Measurements from ENCODE around the gene RGMA. TPM values are rescaled to one million over a fixed set of nuclear protein-coding genes. Genes with fewer than 3 reads are reported as not detected.
"Not testable (repeated sequence)": the region's sequence is repeated elsewhere in the genome, so short reads cannot be mapped to it uniquely, and the experiment has no call there.

Gene RGMA
- total and polyA plus RNA-seq, 2 of the 8 experiments (the other 6 are each of a cell fraction or from before 2014, with no cell fraction given), result 19.9 to 39.8 TPM

DNA sequence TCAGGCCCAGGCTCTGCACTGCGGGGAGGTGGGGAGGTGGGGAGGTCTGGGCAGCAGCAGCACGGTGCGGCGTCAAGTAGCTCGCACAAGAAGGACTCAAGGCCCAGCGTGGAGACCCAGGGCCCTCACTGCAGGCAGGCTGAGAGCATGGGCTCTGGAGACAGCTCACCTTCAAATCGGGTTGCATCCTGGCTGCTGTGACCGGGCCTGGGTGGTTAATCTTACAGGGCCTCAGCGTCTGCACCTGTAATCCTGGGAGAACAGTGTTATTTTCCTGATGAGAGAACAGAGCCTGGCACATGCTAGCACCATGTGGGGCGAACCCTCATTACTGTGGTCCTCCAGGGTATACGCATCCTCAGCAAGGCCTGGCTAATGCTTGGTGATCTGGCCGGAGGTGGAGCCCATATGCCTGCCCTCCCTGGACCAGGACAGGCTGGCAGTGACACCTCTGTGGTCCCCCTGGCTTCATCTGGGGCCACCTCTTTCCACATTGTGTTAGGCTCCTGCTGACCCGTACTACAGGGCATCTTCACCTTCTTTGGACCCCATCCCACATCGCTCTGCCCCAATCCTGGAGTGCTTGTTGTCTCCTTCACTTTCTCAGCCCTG, 55.5 kb downstream of the RGMA start (continued):
- TF ChIP-seq, protein P1, sequence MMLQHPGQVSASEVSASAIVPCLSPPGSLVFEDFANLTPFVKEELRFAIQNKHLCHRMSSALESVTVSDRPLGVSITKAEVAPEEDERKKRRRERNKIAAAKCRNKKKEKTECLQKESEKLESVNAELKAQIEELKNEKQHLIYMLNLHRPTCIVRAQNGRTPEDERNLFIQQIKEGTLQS (IDR thresholded peaks at IDR 0.05; ENCODE audit: insufficient read depth, low read depth, low read length), result no peak
- TF ChIP-seq CTBP2 (IDR thresholded peaks at IDR 0.05; ENCODE audit: borderline replicate concordance, insufficient read depth, insufficient read length, low read length), result no peak
- no peak for TF ChIP-seq GTF2F1 (IDR thresholded peaks at IDR 0.05; ENCODE audit: borderline replicate concordance, low read depth, low read length)
- no peak for TF ChIP-seq TAF7 (optimal IDR thresholded peaks at IDR 0.05; ENCODE audit: borderline replicate concordance, low read depth, low read length)
- TF ChIP-seq CHD1 (IDR thresholded peaks at IDR 0.05; ENCODE audit: low read depth, low read length), result no peak
- no peak for TF ChIP-seq EGR1 (IDR thresholded peaks at IDR 0.05; ENCODE audit: borderline replicate concordance, low read depth, low read length)
- no peak for TF ChIP-seq YY1 (IDR thresholded peaks at IDR 0.05; ENCODE audit: low read depth, low read length)
- TF ChIP-seq GABPA (IDR thresholded peaks at IDR 0.05; ENCODE audit: borderline replicate concordance, insufficient read depth, low read length), result no peak
- no peak for TF ChIP-seq ASH2L (IDR thresholded peaks at IDR 0.05; ENCODE audit: low read length)

DNA sequence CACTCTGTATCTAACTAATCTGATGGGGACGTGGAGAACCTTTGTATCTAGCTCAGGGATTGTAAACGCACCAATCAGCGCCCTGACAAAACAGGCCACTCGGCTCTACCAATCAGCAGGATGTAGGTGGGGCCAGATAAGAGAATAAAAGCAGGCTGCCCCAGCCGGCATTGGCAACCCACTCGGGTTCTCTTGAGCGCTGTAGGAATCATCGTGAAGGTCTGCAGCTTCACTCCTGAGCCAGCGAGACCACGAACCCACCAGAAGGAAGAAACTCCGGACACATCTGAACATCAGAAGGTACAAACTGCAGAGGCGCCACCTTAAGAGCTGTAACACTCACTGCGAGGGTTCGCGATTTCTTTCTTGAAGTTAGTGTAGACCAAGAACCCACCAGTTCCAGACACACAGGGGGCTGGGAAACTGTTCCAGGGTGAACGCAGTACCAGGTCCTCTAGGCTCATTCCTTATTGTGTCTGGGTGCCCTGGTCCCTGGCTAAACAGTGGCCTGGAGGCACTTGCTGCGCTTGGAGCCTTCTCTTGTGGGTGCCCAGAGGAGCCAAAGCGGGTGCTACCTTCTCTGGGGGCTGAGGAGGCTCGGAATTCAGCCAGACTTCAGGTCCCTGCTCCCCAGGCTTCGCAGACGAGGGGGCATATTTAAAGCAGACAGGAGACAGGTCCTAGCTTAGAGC, 56.4 kb downstream of the RGMA start:
- H2BK20ac ChIP-seq (ENCODE audit: low read length); H3K56ac ChIP-seq (replicated peaks; ENCODE audit: insufficient read length, low read depth, low read length); FAIRE-seq; H4K20me1 ChIP-seq (replicated peaks in 1 of 2; ENCODE audit: control insufficient read depth in 1 of 2, insufficient read depth in 2 of 2, low read length in 2 of 2); H3K36me3 ChIP-seq (ENCODE audit: control insufficient read depth in 2 of 4, insufficient read depth in 4 of 4, low read length in 3 of 4); H3K79me2 ChIP-seq (ENCODE audit: control insufficient read depth in 1 of 2, insufficient read depth in 2 of 2, low read length in 2 of 2); H3K4me1 ChIP-seq (replicated peaks in 1 of 4; ENCODE audit: control insufficient read depth in 3 of 4, insufficient read depth in 4 of 4, low read length in 3 of 4); H3K23me2 ChIP-seq (ENCODE audit: low read depth, low read length); H3K23ac ChIP-seq (ENCODE audit: insufficient read length); H4K5ac ChIP-seq (ENCODE audit: insufficient read length, low read depth, low read length); H2AK5ac ChIP-seq (ENCODE audit: low read depth, low read length); H3K9me3 ChIP-seq (ENCODE audit: insufficient read depth in 2 of 2, low read depth in 1 of 2, low read length in 1 of 2); H3K4ac ChIP-seq (replicated peaks; ENCODE audit: insufficient read length, low read depth, low read length); H2AFZ ChIP-seq (ENCODE audit: low read length); H2BK120ac ChIP-seq (replicated peaks; ENCODE audit: low read depth, low read length); H3K4me3 ChIP-seq (ENCODE audit: extremely low read depth in 1 of 4, insufficient read depth in 2 of 4, low read depth in 3 of 4, low read length in 4 of 4); DNase-seq (ENCODE audit: low read depth in 1 of 2, low spot score in 2 of 2); H3K18ac ChIP-seq (ENCODE audit: extremely low read depth, low read length); H3K79me1 ChIP-seq (ENCODE audit: low read depth, low read length); H3K27me3 ChIP-seq (replicated peaks in 1 of 4; ENCODE audit: control insufficient read depth in 3 of 4, extremely low read depth in 1 of 4, insufficient read depth in 3 of 4, low read length in 3 of 4); POLR2A ChIA-PET (ENCODE audit: partially characterized antibody); H4K8ac ChIP-seq (ENCODE audit: extremely low read depth, insufficient read depth, low read length); H2BK5ac ChIP-seq (ENCODE audit: low read depth, low read length); H4K91ac ChIP-seq (replicated peaks; ENCODE audit: insufficient read length, low read length); H3K14ac ChIP-seq (ENCODE audit: insufficient read length); H3K9ac ChIP-seq (replicated peaks in 1 of 4; ENCODE audit: extremely low read depth in 1 of 4, low read depth in 3 of 4, low read length in 3 of 4); H3K27ac ChIP-seq (ENCODE audit: low read depth, low read length); H3K4me2 ChIP-seq (ENCODE audit: insufficient read depth in 1 of 2, low read depth in 2 of 2, low read length in 2 of 2): not testable (repeated sequence)
- peak overlapping the region; percentile 50; the same call in 1 of the 2 replicates for H2BK12ac ChIP-seq (ENCODE audit: low read depth, low read length)
- CTCF ChIA-PET (ENCODE audit: partially characterized antibody), result interaction anchor here (0.6 to 8.6 kb wide), 17 partner anchors 10 to 1104 kb away, joined by 3 to 119 read pairs (median 4); partner anchors contain the start of gene RGMA
- 0 out of 2 replicates have a peak overlapping the region, but pooled peaks have one; percentile 29 for H2BK15ac ChIP-seq (ENCODE audit: low read length)
- WGBS, 2 experiments (ENCODE audit: extremely low coverage in 1 of 2, insufficient coverage in 1 of 2, insufficient read length in 1 of 2, insufficient replicate concordance in 2 of 2, low coverage in 1 of 2, low lambda C conversion rate in 2 of 2, missing lambda C conversion rate in 1 of 2), result 94% methylated on average over 21 of the region's 21 CpGs; no CpG with 5 or more reads in 1 of the 2 experiments

All from H1 (cell line).